ENCODE measurements around the gene RAB26.

RAB26 gene

GRCh38 chr16:2177101-2177500, 28.7 kb downstream of the RAB26 start:
- H3K4me3 ChIP-seq (ENCODE audit: low read depth, low read length) = no peak overlapping the region
- in situ Hi-C loops (cut with HindIII; ENCODE audit: low sequenced_read_pairs) = no loop called here
- DNase-seq (ENCODE audit: low read depth) = no peak
- no peak for TF ChIP-seq CTCF (IDR thresholded peaks at IDR 0.05; ENCODE audit: low read depth, low read length, missing control alignments)

- TF ChIP-seq CTCF (IDR thresholded peaks at IDR 0.05; ENCODE audit: low read depth, low read length, missing control alignments) = no peak
- no peak overlapping the region for H3K4me3 ChIP-seq (ENCODE audit: low read depth, low read length)
- DNase-seq (ENCODE audit: low read depth) = no peak
- in situ Hi-C loops (cut with HindIII; ENCODE audit: low sequenced_read_pairs) = no loop called here
Measured at GRCh38 chr16:2177561-2177960, 29.1 kb downstream of the RAB26 start.

DNA sequence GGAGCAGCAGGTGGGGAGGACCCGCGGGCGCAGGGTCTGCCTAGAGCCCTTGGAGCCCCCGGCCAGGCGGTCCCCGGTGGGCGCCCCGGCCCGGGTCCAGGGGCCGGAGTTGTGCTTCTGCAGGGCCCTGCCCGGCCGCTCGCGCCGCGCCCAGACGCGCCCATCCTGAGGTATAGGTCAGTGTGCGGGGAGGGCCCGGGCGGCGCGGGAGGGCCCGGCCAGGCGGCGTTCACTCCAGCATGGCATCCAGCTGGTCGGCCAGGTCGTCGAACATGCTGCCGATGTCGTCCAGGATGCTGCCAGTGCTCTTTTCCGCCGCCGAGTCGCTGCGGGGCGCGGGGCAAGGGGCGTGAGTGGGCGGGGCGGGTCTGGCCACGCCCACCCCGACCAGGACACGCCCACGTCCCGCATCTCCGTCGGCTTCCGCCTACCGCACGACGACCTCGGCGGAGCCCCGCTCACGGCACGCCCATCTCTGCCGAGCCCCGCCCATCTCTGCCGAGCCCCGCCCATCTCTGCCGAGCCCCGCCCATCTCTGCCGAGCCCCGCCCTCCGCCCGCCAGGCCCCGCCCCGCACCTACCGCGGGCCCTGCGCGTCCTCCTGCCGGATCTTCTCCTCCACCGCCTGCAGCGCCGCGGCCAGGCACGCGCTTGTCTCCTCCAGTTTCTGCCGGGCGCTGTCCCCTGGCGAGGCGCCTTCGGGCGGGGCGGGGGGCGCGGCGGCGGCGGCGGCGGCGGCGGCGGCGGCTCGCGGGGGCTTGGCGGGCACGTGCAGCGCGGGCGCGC, 30.1 kb downstream of the RAB26 start:
- no peak for DNase-seq (ENCODE audit: low read depth)
- no peak for TF ChIP-seq CTCF (IDR thresholded peaks at IDR 0.05; ENCODE audit: low read depth, low read length, missing control alignments)
- in situ Hi-C loops (cut with HindIII; ENCODE audit: low sequenced_read_pairs) = no loop called here
- no peak overlapping the region for H3K4me3 ChIP-seq (ENCODE audit: low read depth, low read length)

GRCh38 chr16:2179107-2179501, 30.7 kb downstream of the RAB26 start:
- DNase-seq (ENCODE audit: low read depth) = no peak
- H3K4me3 ChIP-seq (ENCODE audit: low read depth, low read length) = no peak overlapping the region
- no peak for TF ChIP-seq CTCF (IDR thresholded peaks at IDR 0.05; ENCODE audit: low read depth, low read length, missing control alignments)
- in situ Hi-C loops (cut with HindIII; ENCODE audit: low sequenced_read_pairs) = no loop called here

- in situ Hi-C loops (cut with HindIII; ENCODE audit: low sequenced_read_pairs) = no loop called here
- H3K4me3 ChIP-seq (ENCODE audit: low read depth, low read length) = no peak overlapping the region
- DNase-seq (ENCODE audit: low read depth) = no peak
- TF ChIP-seq CTCF (IDR thresholded peaks at IDR 0.05; ENCODE audit: low read depth, low read length, missing control alignments) = no peak
Measured at GRCh38 chr16:2179576-2179975, 31.2 kb downstream of the RAB26 start.

DNA sequence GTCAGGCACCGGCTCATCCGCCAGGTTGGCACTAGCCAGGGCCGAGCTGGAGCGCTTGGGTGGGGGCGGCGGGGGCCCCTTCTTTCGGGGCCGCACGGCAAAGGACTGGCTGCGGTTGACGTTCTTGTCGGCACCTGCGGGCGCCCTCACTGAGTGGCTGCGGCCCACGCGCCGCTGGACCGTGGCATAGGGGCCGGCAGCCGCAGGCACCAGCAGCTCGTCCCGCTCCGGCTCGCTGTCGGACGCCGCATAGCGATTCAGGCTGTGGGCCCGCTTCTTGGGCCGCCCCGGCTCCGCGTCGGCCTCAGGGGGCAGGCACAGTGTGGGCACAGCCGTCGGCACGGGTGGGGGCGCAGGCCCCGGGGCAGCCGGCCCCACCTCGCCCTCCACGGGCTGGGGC, 32.0 kb downstream of the RAB26 start:
- TF ChIP-seq CTCF (IDR thresholded peaks at IDR 0.05; ENCODE audit: low read depth, low read length, missing control alignments) = no peak
- DNase-seq (ENCODE audit: low read depth) = no peak
- no peak overlapping the region for H3K4me3 ChIP-seq (ENCODE audit: low read depth, low read length)
- in situ Hi-C loops (cut with HindIII; ENCODE audit: low sequenced_read_pairs) = no loop called here
